GM19455 (cell line): ENCODE results near the gene STMN3.

Source experiments
- ATAC-seq: cut with Tn5 transposase; IDR thresholded peaks from one replicate; pipeline ENCODE4 v1.9.1; 2021; ENCODE audit not compliant: unreplicated experiment

Gene STMN3

GRCh38 chr20:63590218-63591146 lies 62.7 kb downstream of the STMN3 start:
- ATAC-seq, result no peak
